HG03108 (cell line): ENCODE measurements around the gene TRAF1.
"Not testable (repeated sequence)": the region's sequence is repeated elsewhere in the genome, so short reads cannot be mapped to it uniquely, and the experiment has no call there.

Experiments
- ATAC-seq: cut with Tn5 transposase; IDR thresholded peaks from one replicate; pipeline ENCODE4 v1.9.1; 2021; ENCODE audit warnings: moderate library complexity; ENCODE audit not compliant: unreplicated experiment

Gene TRAF1

GRCh38 chr9:120926397-120926928, at the start of gene TRAF1:
TSS of gene TRAF1 (minus strand) at chr9:120926796. CDS start at chr9:120926075, 721 bp downstream.
- ATAC-seq = peak; percentile 16

- no peak for ATAC-seq
These were observed 48.3 kb upstream of the TRAF1 start for GRCh38 chr9:120974921-120975320.

GRCh38 chr9:120974181-120974580, 47.6 kb upstream of the TRAF1 start:
- no peak for ATAC-seq

- ATAC-seq = no peak
These were observed 45.3 kb upstream of the TRAF1 start for GRCh38 chr9:120971938-120972337.

GRCh38 chr9:120971471-120971870, 44.9 kb upstream of the TRAF1 start:
- ATAC-seq = not testable (repeated sequence)

GRCh38 chr9:120970244-120970643, 43.6 kb upstream of the TRAF1 start:
- ATAC-seq = no peak

- no peak for ATAC-seq
These were observed 39.4 kb upstream of the TRAF1 start for GRCh38 chr9:120966013-120966369.

- ATAC-seq = no peak
These were observed 38.9 kb upstream of the TRAF1 start for GRCh38 chr9:120965344-120966012.

GRCh38 chr9:120961936-120962335, 35.3 kb upstream of the TRAF1 start:
- ATAC-seq = no peak

- ATAC-seq = no peak
These were observed 33.4 kb upstream of the TRAF1 start for GRCh38 chr9:120960001-120960400.

- ATAC-seq = no peak
These were observed 30.3 kb upstream of the TRAF1 start for GRCh38 chr9:120956862-120957261.

GRCh38 chr9:120951960-120952618, 25.5 kb upstream of the TRAF1 start:
- ATAC-seq = no peak

- ATAC-seq = no peak
These were observed 24.1 kb upstream of the TRAF1 start for GRCh38 chr9:120950421-120951388.

- ATAC-seq = no peak
These were observed 22.7 kb upstream of the TRAF1 start for GRCh38 chr9:120949290-120949689.

GRCh38 chr9:120948824-120949223, 22.2 kb upstream of the TRAF1 start:
- no peak for ATAC-seq

GRCh38 chr9:120947222-120947621, 20.6 kb upstream of the TRAF1 start:
- ATAC-seq = no peak

GRCh38 chr9:120946259-120946658, 19.7 kb upstream of the TRAF1 start:
- no peak for ATAC-seq

GRCh38 chr9:120944948-120945347, 18.4 kb upstream of the TRAF1 start:
- ATAC-seq = no peak

GRCh38 chr9:120944434-120944843, 17.8 kb upstream of the TRAF1 start:
- peak; percentile 97 for ATAC-seq

GRCh38 chr9:120942186-120943001, 15.8 kb upstream of the TRAF1 start:
- no peak for ATAC-seq
